Measurements from ENCODE around the gene P2RY8.
"Not testable (repeated sequence)": the region's sequence is repeated elsewhere in the genome, so short reads cannot be mapped to it uniquely, and the experiment has no call there.

The P2RY8 gene

DNA sequence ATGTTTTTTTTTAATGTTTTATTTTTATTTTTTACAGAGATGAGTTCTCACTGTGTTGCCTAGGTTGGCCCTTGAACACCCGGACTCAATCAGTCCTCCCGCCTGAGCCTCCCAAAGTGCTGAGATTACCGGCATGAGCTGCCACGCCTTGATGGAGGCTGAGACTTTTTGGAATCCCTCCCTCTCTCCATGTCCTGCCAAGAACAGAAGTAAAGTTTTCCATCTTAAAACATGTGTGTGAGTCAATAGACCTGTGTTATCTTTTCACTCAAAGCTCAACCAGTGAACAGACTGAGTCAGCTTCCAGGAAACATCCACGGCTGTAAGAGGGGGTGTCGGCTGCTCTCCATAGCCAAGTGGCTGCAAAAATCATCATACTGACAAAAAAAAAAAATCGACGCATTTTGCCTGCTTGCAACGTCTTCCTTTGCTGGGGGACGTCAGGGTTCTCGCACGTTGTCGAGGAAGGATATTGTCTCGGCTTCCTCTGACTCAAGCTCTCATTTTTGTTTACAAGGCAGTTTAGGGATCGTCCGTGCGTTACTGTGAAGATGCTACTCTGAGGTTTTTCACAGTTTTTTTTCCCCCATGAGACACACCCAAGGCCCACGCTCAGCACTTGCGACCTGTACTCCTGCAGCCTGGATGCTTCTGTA is 74.3 kb downstream of the P2RY8 start:
- DNase-seq: peak; percentile 68

- DNase-seq: no peak
Observed at GRCh38 chrX:1462110-1462509, 74.9 kb downstream of the P2RY8 start.

- no peak for DNase-seq
Observed at GRCh38 chrX:1455948-1456280, 81.1 kb downstream of the P2RY8 start.

DNA sequence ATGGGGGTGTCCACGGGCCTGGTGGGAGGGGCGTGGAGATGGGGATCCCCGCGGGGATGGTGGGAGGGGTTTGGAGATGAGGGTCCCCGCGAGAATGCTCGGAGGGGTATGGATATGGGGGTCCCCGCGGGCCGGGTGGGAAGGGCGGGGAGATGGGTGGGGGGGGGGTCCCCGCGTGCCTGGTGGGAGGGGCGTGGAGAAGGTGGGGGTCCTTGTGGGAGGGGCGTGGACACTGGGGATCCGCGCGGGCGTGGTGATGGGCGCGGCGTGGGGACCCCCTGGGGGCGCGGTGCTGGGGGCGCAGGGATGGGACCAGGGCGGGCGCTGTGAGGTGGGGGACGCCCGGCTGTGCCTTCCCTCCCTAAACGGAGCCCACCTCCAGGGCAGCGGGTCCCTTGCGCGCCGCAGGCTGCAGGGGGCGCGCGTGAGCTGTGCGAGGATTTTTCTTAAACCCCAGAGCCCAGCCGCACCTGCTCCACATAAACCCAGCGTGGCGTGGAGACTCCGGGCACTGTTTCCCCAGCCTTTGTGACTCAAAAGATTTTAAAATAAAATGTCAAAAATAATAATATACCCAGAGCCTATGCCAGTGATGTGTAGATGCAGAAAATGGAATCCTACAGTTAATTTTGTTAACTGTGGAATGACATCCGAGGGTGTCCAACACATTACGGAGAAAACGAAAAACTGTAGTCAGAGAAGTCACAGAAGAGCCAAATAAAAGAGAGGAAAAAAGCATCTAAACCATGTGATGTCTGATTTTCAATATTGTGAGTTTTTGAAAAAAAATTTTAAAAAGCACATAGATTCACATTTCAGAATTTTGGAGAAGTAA is 82.8 kb downstream of the P2RY8 start:
- DNase-seq: peak; percentile 75

- DNase-seq: no peak
Observed at GRCh38 chrX:1453395-1453783, 83.6 kb downstream of the P2RY8 start.

DNA sequence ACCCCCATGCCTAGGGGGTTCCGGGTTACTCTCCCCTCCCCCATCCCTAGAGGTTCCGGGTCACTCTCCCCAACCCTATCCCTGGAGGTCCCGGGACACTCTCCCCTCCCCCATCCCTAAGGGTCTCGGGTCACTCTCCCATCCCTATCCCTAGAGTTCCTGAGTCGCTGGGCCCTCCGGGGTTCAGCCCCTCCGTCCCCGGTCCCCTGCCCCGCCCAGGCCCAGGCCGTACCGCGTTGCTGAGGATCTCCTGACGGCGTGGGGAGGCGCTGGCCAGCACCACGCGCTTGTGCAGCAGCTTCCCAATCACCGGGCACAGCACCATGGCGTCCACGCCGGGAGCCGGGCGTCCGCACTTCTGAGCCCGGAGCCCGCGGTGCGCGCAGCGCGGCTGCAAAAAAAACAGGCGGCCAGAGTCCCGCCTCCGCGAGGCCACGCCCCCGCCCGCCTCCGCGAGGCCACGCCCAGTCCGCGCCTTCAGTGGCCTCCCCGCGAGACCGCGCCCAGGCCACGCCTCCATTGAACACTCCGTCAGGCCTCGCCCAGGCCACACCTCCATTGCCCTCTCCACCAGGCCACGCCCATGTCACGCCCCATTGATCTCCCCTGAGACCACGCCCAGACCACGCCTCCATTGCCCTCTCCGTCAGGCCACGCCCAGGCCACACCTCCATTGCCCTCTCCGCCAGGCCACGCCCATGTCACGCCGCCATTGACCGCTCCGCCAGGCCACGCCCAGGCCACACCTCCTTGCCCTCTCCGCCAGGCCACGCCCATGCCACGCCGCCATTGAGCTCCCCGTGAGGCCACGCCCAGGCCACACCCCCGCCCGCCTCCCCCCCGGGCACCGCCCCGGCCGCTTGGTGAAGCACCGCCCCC is 84.2 kb downstream of the P2RY8 start, which contains the start of gene ASMTL:
ASMTL (minus strand) TSS at position 394 of the 879 bp plus-strand sequence; CDS start at position 325, 69 bp downstream.
- DNase-seq: peak; percentile 93

- DNase-seq: no peak
Observed at GRCh38 chrX:1451661-1452515, 85.1 kb downstream of the P2RY8 start.

GRCh38 chrX:1451251-1451660 is 85.7 kb downstream of the P2RY8 start:
- no peak for DNase-seq

DNA sequence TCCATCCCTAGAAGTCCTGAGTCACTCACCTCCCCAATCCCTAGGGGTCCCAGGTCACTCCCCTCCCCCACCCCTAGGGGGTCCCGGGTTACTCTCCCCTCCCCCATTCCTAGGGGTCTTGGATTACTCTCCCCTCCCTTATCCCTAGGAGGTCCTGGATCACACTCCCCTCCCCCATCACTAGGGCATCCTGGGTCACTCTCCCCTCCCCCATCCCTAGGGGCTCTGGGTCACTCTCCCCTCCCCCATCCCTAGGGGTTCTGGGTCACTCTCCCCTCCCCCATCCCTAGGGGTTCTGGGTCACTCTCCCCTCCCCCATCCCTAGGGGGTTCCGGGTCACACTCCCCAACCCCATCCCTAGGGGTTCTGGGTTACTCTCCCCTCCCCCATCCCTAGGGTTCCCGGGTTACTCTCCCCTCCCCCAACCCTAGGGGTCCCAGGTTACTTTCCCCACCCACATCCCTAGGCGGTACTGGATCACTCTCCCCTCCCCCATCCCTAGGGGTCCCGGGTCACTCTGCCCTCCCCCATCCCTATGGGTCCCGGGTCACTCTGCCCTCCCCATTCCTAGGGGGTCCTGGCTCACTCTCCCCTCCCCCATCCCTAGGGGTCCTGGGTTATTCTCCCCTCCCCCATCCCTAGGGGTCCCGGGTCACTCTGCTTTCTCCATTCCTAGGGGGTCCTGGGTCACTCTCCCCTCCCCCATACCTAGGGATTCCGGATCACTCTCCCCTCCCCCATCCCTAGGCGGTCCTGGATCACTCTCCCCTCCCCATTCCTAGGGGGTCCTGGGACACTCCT is 86.4 kb downstream of the P2RY8 start:
- no peak for DNase-seq

DNA sequence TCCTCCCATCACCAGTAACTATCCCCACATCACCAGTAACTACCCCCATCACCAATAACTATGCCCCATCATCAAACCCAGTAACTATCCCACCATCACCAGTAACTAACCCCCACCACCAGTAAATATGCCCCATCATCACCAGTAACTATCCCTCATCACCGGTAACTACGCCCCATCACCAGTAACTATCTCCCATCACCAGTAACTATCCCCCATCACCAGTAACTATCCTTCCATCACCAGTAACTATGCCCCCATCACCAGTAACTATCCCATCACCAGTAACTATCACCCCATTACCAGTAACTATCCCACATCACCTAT is 87.2 kb downstream of the P2RY8 start:
- DNase-seq: no peak

DNA sequence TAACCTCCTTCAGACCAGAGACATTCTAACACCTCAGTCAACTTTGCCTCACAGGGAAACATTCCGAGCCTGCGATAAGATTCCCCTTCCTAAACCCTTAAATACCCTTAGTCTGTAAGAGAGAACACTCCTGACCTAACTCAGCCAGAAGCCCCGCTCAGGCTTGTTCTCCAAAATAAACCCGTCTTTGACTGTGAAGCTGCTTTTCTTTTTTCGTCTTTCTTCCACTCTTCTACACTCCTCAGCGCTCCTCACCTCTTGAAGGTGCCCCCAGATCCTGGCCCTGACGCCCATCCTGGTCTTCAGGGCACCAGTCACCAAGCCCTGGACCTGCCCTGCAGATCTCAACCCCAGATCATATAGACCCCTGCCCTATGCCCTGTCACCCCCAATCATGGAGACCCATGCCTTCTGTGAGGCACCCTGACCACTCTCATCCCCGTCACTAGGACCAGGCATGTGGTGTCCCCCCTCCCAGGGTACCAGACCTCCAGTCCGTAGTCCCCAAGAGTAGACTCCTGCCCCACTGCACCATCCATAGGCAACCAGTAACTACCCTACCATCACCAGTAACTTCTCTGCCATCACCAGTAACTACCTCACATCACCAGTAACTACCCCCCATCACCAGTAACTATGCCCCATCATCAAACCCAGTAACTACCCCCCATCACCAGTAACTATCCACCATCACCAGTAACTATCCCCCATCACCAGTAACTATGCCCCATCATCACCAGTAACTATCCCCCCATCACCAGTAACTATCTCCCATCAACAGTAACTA is 87.8 kb downstream of the P2RY8 start:
- DNase-seq: no peak

- DNase-seq: not testable (repeated sequence)
Observed at GRCh38 chrX:1448573-1449001, 88.4 kb downstream of the P2RY8 start.

GRCh38 chrX:1447969-1448572 is 88.9 kb downstream of the P2RY8 start:
- not testable (repeated sequence) for DNase-seq

DNA sequence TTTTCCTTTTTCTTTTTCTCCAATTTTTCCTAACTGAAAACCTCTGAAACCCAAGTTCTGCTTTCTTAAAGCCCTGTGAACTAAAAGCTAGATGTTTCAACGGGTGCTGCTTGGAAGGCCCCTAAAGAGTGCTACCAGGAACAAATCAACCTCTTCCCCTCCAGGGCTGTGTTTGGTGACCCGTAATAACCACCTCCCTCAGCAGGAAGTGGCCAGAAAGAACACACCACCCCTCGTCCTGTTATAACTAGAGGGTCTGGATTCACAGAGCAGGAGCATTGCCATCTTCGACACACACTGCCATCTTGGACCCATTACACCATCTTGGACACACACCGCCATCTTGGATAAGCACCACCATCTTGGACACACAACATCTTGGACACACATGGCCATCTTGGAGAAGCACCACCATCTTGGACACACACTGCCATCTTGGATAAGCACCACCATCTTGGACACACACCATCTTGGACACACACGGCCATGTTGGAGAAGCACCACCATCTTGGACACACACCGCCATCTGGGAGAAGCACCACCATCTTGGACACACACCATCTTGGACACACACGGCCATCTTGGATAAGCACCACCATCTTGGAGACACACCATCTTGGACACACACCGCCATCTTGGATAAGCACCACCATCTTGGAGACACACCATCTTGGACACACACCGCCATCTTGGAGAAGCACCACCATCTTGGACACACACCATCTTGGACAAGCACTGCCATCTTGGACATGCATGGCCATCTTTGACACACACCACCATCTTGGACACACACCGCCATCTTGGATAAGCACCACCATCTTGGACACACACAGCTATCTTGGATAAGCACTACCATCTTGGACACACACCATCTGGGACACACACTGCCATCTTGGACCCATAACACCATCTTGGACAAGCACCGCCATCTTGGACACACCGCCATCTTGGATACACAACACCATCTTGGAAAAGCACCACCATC is 89.7 kb downstream of the P2RY8 start:
- not testable (repeated sequence) for DNase-seq

DNA sequence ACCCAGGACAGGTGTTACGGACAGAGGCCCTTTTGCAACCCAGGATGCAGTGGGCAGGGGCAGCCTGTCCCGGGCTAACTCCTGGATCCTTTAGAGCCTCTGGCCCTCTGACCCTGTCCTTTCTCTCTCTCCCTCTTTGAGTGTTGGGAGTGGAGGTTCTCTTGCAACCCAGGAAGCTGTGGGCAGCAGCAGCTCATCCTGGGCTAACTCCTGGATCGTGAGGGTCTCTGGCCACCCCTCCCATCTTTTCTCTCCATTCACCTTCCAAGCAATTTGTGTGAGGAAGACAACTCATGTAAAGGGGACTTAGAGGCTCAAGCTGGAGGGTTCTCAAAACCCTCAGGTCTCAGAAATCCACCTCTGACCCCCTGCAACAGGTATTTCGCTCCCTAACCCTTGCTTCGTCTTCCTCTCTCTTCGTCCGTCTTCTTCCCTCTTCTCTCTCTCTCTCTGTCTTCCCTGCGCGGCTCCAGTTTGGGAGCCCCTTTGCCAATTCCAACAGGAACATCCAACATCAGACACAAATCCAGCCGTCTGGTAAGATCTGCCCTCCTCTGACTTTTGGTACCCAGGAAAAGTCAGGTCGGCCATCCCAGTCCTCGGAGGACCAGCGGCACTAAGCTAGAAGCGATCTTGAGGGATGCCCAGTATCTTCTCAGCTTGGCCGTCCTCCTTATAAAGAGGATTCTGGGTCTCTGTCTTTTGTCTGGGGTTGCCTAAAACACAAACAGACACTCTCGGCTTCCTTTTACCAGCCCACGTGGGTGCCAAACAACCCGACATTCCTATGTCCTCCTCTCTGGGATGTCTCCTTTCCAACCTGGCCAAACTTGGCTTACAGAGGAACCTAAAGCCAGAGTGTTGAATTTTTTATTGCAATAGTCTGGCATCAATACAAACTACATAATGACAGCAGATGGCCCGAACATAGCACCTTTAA is 92.2 kb downstream of the P2RY8 start:
- DNase-seq: no peak

- DNase-seq: no peak
Observed at GRCh38 chrX:1443496-1444075, 93.4 kb downstream of the P2RY8 start.

GRCh38 chrX:1442724-1443367 is 94.1 kb downstream of the P2RY8 start:
- no peak for DNase-seq
